ENCODE measurements around the gene IFIT1B. TPM values are rescaled to one million over a fixed set of nuclear protein-coding genes. Genes with fewer than 3 reads are reported as not detected.
A peak's percentile ranks its signal among the peaks of the same experiment; 100 is the strongest.
"Not testable (repeated sequence)": the region's sequence is repeated elsewhere in the genome, so short reads cannot be mapped to it uniquely, and the experiment has no call there.

IFIT1B gene
- not detected in 2 replicates for total RNA-seq

- no peak for DNase-seq
Observed at GRCh38 chr10:89377705-89378637, at the start of gene IFIT1B. Gene IFIT1B (plus strand): TSS chr10:89378056. CDS start chr10:89378136, 80 bp downstream.

DNA sequence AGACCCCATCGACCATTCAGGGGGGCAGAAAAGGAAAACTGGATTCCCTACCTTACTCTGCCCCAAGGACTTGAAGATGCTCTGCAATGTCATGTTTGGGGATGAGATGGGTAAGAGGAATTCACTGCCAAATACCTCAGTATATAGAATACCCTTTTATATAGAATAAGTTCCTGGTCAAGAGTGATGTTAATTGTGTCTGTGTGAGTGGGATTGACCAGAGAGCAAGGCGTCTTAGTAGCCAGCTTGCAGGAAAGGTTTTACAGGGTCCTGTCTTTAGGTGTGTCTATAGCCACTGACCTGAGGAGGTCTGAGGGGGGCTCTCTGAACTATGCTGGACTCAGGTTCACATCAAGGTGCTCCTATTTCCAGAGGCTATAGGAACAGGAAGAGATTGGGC, 48.7 kb upstream of the IFIT1B start:
- DNase-seq = no peak

DNA sequence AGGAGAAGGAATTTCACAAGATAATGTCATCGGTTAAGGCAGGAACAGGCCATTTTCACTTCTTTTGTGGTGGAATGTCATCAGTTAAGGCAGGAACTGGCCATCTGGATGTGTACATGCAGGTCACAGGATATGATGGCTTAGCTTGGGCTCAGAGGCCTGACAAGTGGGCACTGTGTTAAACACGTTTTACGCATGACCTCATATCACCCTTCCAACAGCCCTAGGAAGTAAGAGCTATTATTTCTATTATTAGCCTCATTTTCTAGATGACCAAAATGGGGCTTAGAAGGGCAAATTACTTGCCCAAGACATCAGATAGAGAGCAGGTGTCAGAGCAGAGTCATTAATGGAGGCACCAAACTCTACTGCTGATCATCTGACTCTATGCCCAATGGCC, 47.8 kb upstream of the IFIT1B start:
- DNase-seq = peak; percentile 26

DNA sequence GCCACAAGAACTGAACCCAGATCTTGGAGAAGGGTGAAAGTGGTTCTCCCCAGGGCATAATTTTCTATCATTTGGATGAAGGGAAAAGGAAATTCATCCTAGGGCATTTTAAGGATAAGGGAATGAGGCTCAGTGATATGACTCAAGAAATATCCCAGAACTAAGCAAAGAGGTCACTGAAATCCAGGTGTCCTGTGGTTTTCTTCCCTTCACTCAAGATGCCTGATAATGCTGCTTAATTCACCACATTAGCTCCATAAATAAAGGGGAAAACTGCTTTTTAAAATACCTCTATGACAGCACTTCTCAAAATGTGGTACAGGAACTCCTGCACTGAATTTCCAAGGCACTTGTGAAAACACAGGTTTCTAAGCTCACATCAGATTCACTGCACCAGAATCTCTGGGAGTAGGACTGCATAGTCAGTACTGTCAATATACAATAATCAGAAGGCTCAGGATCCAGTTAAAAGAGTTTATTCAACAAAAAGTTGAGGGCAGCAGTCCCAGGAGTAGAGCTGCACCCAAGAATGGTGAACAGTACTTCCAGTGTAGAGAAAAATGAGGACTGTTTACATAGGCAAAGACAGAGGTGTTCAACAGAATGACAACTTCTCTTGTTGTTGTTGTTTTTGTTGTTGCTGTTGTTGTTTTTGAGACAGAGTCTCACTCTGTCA, 47.2 kb upstream of the IFIT1B start:
- no peak for DNase-seq

DNA sequence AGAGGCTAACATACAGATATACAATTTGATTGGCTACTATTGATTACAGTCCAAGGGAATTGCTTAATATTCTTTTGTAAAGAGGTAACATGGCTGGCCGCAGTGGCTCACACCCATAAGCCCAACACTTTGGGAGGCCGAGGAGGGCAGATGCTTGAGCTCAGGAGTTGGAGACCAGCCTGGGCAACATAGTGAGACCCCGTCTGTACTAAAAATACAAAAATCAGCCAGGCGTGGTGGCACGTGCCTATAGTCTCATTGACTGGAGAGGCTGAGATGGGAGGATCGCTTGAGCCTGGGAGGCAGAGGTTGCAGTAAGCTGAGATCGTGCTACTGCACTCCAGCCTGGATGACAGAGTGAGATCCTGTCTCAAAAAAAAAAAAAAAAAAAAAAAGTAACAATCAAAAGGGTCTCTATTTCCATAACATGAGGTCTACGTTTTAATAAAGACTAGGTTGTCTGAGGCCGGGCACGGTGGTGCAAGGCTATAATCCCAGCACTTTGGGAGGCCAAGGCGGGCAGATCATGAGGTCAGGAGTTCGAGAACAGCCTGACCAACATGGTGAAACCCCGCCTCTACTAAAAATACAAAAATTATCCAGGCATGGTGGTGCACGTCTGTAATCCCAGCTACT, 46.3 kb upstream of the IFIT1B start:
- DNase-seq = not testable (repeated sequence)

- DNase-seq = peak; percentile 57
Observed at GRCh38 chr10:89332123-89332633, 45.7 kb upstream of the IFIT1B start.

DNA sequence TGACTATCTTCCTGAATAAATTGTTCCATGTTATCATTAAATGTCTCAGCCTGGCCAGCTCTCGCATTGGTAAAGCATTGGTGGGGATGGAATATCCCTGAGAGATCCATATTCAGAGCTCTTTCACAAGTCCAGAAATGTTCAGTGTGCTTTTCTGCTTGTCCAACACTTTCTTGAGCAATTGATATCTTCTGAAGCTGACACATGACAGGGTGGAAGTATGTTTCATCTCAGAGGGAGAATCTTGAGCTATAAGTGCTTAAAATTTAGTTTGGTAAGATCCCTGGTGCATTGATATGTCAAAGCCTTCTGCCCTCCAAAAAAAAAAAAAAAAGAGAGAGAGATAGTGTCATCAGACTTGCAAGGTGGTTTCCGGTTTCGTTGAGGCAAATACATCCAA, 42.6 kb upstream of the IFIT1B start:
- no peak for DNase-seq

DNA sequence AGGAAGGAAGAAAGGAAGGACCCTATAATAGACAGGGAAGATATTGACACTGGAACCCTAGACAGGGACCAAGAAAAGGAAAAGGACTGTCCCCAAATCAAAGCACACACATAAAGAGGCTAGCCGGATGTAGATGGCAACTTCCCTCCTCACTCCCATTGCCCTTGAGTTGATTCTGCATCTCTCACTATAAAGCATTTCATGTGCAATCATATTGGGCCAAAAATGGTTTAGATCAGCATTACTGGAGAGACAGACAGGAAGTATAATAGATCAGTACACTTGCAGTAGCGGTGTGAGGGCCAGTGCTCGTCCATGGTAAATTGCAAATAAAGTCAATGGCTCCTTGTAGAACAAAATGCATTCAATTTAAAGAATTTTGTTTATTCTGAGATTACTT, 41.6 kb upstream of the IFIT1B start:
- DNase-seq = no peak

DNA sequence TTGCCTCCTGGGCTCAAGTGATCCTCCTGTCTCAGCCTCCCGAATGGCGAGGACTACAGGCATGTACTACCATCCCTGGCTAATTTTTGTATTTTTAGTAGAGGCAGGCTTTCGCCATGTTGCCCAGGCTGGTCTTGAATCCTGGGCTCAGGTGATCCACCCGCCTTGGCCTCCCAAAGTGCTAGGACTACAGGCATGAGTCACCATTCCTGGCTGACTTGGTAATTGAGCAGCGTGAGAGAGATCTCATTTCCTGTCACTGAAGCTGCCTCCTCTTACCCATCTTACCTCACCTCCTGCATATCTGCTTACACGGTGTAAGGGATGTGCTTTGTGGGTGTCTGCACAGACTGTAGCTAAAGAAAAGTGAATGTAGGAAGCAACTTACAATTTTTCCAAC, 40.4 kb upstream of the IFIT1B start:
- peak; percentile 68 for DNase-seq

DNA sequence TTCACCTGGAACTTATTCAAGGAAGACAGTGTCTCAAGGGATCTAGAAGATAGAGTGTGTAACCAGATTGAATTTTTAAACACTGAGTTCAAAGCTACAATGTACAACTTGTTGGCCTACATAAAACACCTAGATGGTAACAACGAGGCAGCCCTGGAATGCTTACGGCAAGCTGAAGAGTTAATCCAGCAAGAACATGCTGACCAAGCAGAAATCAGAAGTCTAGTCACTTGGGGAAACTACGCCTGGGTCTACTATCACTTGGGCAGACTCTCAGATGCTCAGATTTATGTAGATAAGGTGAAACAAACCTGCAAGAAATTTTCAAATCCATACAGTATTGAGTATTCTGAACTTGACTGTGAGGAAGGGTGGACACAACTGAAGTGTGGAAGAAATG, 39.1 kb upstream of the IFIT1B start:
- no peak for DNase-seq

GRCh38 chr10:89339875-89340274, 38.0 kb upstream of the IFIT1B start:
- no peak for DNase-seq

GRCh38 chr10:89341649-89342048, 36.2 kb upstream of the IFIT1B start:
- no peak for DNase-seq

DNA sequence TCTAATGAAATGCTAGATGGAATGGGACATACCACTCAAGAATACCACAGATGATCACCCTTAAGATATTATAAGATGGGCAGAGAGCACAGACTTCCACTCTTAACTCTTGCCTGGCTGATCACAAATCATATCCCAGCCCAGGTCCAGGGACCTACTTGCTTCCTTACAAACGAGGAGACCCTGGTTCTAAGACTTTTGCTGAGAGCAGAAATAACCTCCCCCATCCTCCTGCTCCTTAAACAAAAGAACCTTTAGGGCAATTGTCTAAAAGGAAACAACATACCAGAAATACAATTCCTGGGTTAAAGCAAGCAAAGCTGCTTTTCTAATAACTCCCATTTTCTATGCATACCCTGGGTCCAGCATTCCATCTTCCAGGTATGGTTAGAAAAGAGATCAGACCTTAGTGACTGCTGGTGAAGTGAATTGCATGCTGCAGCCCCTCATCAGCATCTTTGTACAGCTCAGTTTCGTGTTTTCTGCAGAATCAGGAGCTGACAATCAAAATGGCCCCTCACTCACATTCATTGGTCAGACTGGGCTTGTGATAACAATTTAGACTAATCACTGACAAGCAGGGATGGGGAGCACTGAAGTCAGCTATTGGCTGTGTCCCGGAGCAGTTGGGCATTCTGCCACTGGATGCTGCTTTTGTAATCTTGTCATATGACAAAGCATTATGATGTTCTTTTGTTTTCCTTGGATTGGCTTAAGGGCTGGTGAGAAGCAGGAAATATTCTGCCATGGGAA, 35.5 kb upstream of the IFIT1B start:
- peak; percentile 90 for DNase-seq

- DNase-seq = no peak
Observed at GRCh38 chr10:89343089-89343767, 34.6 kb upstream of the IFIT1B start.

DNA sequence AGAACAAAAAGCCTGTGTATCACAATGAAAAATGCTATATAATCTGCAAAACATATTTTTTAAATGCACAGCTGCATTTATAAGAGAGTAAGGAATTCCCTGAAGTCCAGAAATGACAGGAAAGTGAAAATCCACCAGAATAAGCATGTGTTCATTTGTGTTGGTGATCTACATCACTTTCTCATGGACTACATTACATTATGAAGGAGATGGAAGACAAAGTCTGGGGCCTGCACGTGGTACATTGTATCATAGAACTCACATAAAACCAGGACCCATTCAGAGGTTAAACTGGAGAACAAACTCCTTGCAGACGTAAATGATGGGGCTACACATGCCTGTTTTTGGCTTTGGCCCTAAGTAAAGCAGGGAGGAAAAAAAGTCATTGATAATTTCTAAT, 33.7 kb upstream of the IFIT1B start:
- DNase-seq = no peak

DNA sequence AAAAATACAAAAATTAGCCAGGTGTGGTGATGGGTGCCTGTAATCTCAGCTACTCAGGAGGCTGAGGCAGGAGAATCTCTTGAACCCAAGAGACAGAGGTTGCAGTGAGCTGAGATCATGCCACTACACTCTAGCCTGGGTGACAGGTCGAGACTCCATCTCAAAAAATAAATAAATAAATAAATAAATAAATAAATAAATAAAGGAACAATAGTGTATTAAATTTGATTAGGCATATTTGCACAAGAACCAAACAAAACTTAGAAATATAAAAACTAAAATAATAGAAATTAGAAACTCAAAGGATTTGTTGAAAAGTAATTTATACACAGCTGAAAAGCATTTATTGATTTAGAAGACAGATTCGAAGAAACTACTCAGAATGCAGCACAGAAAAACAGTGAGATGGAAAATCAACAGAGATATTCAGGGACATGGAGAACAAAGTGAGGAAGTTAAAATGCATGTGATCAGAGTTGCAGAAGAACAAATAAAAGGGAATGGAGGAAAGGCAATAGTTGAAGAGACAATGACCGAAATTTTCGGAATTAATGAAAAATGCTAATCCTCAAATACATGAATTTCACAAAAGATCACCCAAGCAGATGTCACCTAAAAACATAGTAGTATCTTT, 32.4 kb upstream of the IFIT1B start:
- no peak for DNase-seq

- DNase-seq = peak; percentile 87
Observed at GRCh38 chr10:89346405-89347254, 31.2 kb upstream of the IFIT1B start.

DNA sequence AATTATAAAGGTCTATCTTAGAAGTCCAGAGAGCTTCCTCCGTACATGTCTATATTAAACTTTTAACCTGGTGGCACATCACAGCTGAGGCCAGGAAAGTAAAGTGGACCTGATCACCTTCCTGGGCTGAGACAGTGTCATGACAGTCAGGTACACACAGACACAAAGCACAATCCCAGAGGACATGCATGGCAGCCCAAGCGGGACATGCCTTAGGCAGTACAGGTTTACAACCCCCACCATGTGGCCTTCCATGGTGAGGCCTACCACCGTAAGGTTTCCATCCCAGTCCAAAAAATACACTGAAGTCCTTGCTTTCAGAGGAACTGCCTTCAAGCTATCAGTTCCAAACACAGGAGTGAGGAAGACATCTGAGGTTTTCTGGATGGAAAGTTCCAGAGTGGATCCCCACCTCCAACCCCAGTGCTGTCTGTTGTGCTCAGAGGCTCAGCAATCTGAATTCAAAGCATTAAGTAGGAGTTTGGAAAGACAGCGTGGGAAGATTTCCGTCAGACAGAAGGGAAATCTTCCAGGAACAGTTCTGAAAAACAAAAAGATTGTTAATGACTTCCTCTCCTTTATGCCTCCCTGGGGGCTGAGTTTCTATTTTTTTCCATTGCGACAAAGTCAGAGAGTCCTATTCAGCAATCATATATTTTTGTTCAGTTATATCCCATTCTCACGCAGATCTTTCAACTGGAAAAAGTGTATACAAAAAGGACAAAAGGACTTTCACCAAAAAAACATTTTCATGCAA, 30.0 kb upstream of the IFIT1B start:
- DNase-seq = peak; percentile 66

DNA sequence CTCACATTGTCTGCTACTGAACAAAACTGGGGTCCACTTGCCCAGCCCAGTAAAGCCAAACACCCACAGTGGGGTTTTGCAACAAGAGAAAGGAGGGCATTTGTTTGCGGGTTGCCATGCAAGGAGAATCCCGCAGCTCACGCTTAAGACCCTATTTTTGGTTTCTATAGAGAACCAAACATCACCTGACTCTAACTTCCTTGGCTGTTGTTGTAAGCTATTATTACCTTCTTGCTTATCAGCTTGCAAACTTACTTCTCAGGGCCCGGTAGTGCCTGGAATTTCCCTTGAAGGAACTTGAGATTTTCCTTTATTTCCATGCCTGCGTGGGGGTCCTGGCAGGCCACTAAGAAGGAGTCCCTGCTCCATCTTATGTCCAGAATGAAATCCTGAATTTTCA, 29.4 kb upstream of the IFIT1B start:
- peak; percentile 33 for DNase-seq

GRCh38 chr10:89348975-89349374, 28.9 kb upstream of the IFIT1B start:
- DNase-seq = no peak

Measured in dermis blood vessel endothelial cell (primary cell).